IMR-90 (cell line): ENCODE data around the gene CMSS1. TPM values are rescaled to one million over a fixed set of nuclear protein-coding genes. Genes with fewer than 3 reads are reported as not detected.

ENCODE experiments used
- ATAC-seq: fragments of 200-7000 bp; cut with Tn5 transposase; 2 replicates; pipeline ENCODE4 v1.9.1; 2020; ENCODE audit warnings: low read depth, mild to moderate bottlenecking, moderate library complexity
- BruUV-seq: library from RNA; stranded (reverse); fragments of 400-500 nt; replicated peaks from 2 replicates; lab custom pipeline; 2021; lab: Mats Ljungman, UMichigan
- CTCF ChIA-PET: fragments of 300-600 bp; formaldehyde crosslinking; extraction: SDS; loops from one replicate; lab custom pipeline; 2021; ENCODE audit warnings: antibody characterized with exemption; lab: Yijun Ruan, JAX
- POLR2A ChIA-PET: fragments of 300-600 bp; sonication (Branson Sonifier 250); formaldehyde crosslinking; loops from one replicate; lab custom pipeline; 2022; ENCODE audit warnings: antibody characterized with exemption; ENCODE audit not compliant: unreplicated experiment; lab: Charles Lee
- DNase-seq: peaks from one replicate; pipeline ENCODE4 v3.0.0; 2013
- H2AFZ ChIP-seq: replicated peaks from 2 replicates; pipeline ENCODE3; 2013; ENCODE audit warnings: low read length, mild to moderate bottlenecking; ENCODE audit not compliant: poor library complexity
- H2AK5ac ChIP-seq: 2 replicates; pipeline ENCODE4 v1.6.1; 2013; ENCODE audit warnings: low read depth, low read length, inconsistent platforms
- H2AK9ac ChIP-seq: replicated peaks from 2 replicates; pipeline ENCODE3; 2013; ENCODE audit warnings: mild to moderate bottlenecking, low read depth, low read length, moderate library complexity; ENCODE audit not compliant: poor library complexity
- H2BK120ac ChIP-seq: 2 replicates; pipeline ENCODE4 v1.6.1; 2013; ENCODE audit warnings: low read depth, low read length, inconsistent platforms
- H2BK15ac ChIP-seq: 3 replicates; pipeline ENCODE4 v1.6.1; 2013; ENCODE audit warnings: low read depth, low read length, inconsistent platforms
- H2BK20ac ChIP-seq: 2 replicates; pipeline ENCODE4 v1.6.1; 2013; ENCODE audit warnings: low read depth, mild to moderate bottlenecking, inconsistent platforms, low read length, moderate library complexity
- H2BK5ac ChIP-seq: 2 replicates; pipeline ENCODE4 v1.6.1; 2013; ENCODE audit warnings: mild to moderate bottlenecking, low read depth, low read length, inconsistent platforms; ENCODE audit not compliant: poor library complexity, severe bottlenecking
- H3K14ac ChIP-seq: replicated peaks from 2 replicates; pipeline ENCODE4 v1.6.1; 2013; ENCODE audit warnings: low read depth, low read length, inconsistent platforms
- H3K18ac ChIP-seq: 2 replicates; pipeline ENCODE4 v1.6.1; 2013; ENCODE audit warnings: low read depth, low read length, control low read depth
- H3K23ac ChIP-seq: 2 replicates; pipeline ENCODE4 v1.6.1; 2013; ENCODE audit warnings: low read depth, low read length, inconsistent platforms
- H3K27ac ChIP-seq: 2 replicates; pipeline ENCODE4 v1.5.1; 2013; ENCODE audit warnings: mild to moderate bottlenecking, control low read depth, low read length; ENCODE audit not compliant: insufficient read depth
- H3K27me3 ChIP-seq: 2 replicates; pipeline ENCODE4 v1.6.1; 2013; ENCODE audit warnings: low read length; ENCODE audit not compliant: control insufficient read depth, insufficient read depth
- H3K36me3 ChIP-seq: 2 replicates; pipeline ENCODE4 v1.6.1; 2013; ENCODE audit warnings: low read length, mixed read lengths; ENCODE audit not compliant: control insufficient read depth, insufficient read depth
- H3K4ac ChIP-seq: 2 replicates; pipeline ENCODE4 v1.6.1; 2013; ENCODE audit warnings: low read depth, low read length, inconsistent platforms
- H3K4me1 ChIP-seq: 2 replicates; pipeline ENCODE4 v1.6.1; 2013; ENCODE audit warnings: low read length, mixed read lengths; ENCODE audit not compliant: control insufficient read depth, insufficient read depth
- H3K4me2 ChIP-seq: 2 replicates; pipeline ENCODE4 v1.6.1; 2013; ENCODE audit warnings: low read depth, mild to moderate bottlenecking, control low read depth, low read length, moderate library complexity
- H3K4me3 ChIP-seq: 2 replicates; pipeline ENCODE4 v1.5.1; 2013; ENCODE audit warnings: low read depth, mild to moderate bottlenecking, control low read depth, low read length, moderate library complexity; ENCODE audit not compliant: insufficient read depth
- H3K56ac ChIP-seq: 2 replicates; pipeline ENCODE4 v1.6.1; 2013; ENCODE audit warnings: low read length, inconsistent platforms; ENCODE audit not compliant: insufficient read depth; ENCODE audit errors: extremely low read depth
- H3K79me1 ChIP-seq, 2 experiments: 2 replicates each; pipeline ENCODE4 v1.6.1; 2013; ENCODE audit warnings: low read length in 2 of 2, inconsistent platforms in 1 of 2, low read depth in 1 of 2
- H3K9ac ChIP-seq: 2 replicates; pipeline ENCODE4 v1.6.1; 2013; ENCODE audit warnings: low read depth, low read length, control low read depth
- H3K9me1 ChIP-seq: 2 replicates; pipeline ENCODE4 v1.6.1; 2013; ENCODE audit warnings: low read length, inconsistent platforms; ENCODE audit not compliant: insufficient read depth
- H3K9me3 ChIP-seq: 2 replicates; pipeline ENCODE4 v1.6.1; 2013; ENCODE audit warnings: low read length; ENCODE audit not compliant: control insufficient read depth, insufficient read depth
- H4K20me1 ChIP-seq: 2 replicates; pipeline ENCODE4 v1.6.1; 2013; ENCODE audit warnings: low read length, inconsistent platforms; ENCODE audit not compliant: insufficient read depth
- H4K5ac ChIP-seq: 2 replicates; pipeline ENCODE4 v1.6.1; 2013; ENCODE audit warnings: mild to moderate bottlenecking, low read depth, low read length, control low read depth
- H4K8ac ChIP-seq, 2 experiments: 2 replicates each; pipeline ENCODE4 v1.6.1; 2013; ENCODE audit warnings: low read depth in 2 of 2, low read length in 2 of 2, control low read depth in 1 of 2, inconsistent platforms in 1 of 2
- H4K91ac ChIP-seq: 2 replicates; pipeline ENCODE4 v1.6.1; 2013; ENCODE audit warnings: low read depth, low read length, inconsistent platforms; ENCODE audit not compliant: insufficient read depth
- BHLHE40 ChIP-seq: fragments of 150-350 bp; IDR thresholded peaks from 2 replicates; pipeline ENCODE4 v1.6.1; 2016; ENCODE audit warnings: mild to moderate bottlenecking, low read depth, low read length
- CEBPB ChIP-seq: IDR thresholded peaks from 2 replicates; pipeline ENCODE4 v1.6.1; 2012; ENCODE audit warnings: low read depth, low read length, improper control_type of control experiment
- CHD1 ChIP-seq: IDR thresholded peaks from 2 replicates; pipeline ENCODE4 v1.6.1; 2012; ENCODE audit warnings: low read depth, low read length, improper control_type of control experiment
- FOS ChIP-seq: fragments of 150-350 bp; IDR thresholded peaks from 2 replicates; pipeline ENCODE4 v1.6.1; 2016; ENCODE audit warnings: low read depth, low read length
- MAFK ChIP-seq: IDR thresholded peaks from 2 replicates; pipeline ENCODE4 v1.6.1; 2012; ENCODE audit warnings: low read depth, low read length, improper control_type of control experiment
- MAZ ChIP-seq: IDR thresholded peaks from 2 replicates; pipeline ENCODE4 v1.6.1; 2012; ENCODE audit warnings: low read depth, mild to moderate bottlenecking, low read length, improper control_type of control experiment, moderate library complexity, borderline replicate concordance
- MXI1 ChIP-seq: IDR thresholded peaks from 2 replicates; pipeline ENCODE4 v1.6.1; 2012; ENCODE audit warnings: low read depth, mild to moderate bottlenecking, low read length, moderate library complexity, borderline replicate concordance
- NFE2L2 ChIP-seq: fragments of 150-350 bp; IDR thresholded peaks from 2 replicates; pipeline ENCODE4 v1.6.1; 2016; ENCODE audit warnings: low read depth, mild to moderate bottlenecking, low read length
- POLR2A ChIP-seq: IDR thresholded peaks from 2 replicates; pipeline ENCODE4 v1.6.1; 2012; ENCODE audit warnings: mild to moderate bottlenecking, low read depth, low read length
- RAD21 ChIP-seq: IDR thresholded peaks from 2 replicates; pipeline ENCODE4 v1.6.1; 2012; ENCODE audit warnings: low read length, improper control_type of control experiment
- RCOR1 ChIP-seq: IDR thresholded peaks from 2 replicates; pipeline ENCODE4 v1.6.1; 2012; ENCODE audit warnings: mild to moderate bottlenecking, low read length, improper control_type of control experiment; ENCODE audit not compliant: insufficient replicate concordance
- RFX5 ChIP-seq: IDR thresholded peaks from 2 replicates; pipeline ENCODE4 v1.8.0; 2012; ENCODE audit warnings: low read depth, mild to moderate bottlenecking, low read length, moderate library complexity
- SMC3 ChIP-seq: fragments of 150-350 bp; IDR thresholded peaks from 2 replicates; pipeline ENCODE4 v1.6.1; 2016; ENCODE audit warnings: low read depth, mild to moderate bottlenecking, antibody characterized with exemption, low read length, moderate library complexity
- WGBS, 2 experiments: methylation state at CpG; one replicate each; pipeline versions ENCODE4 v1.1.5 to v1.1.7; 2013; ENCODE audit warnings: missing lambda C conversion rate in 2 of 2; ENCODE audit not compliant: insufficient read length in 1 of 2; ENCODE audit errors: extremely low coverage in 2 of 2; 5-methylcytosine and 5-hydroxymethylcytosine counted together
- dilution Hi-C: fragments of 300-500 bp; cut with HindIII; formaldehyde crosslinking; loops from one replicate; pipeline ENCODE4 v1.14.3; 2018; ENCODE audit warnings: low sequenced_read_pairs; ENCODE audit not compliant: unreplicated experiment
- in situ Hi-C: fragments of 300-500 bp; cut with MboI; formaldehyde crosslinking; loops from 3 replicates; pipeline ENCODE4 v1.14.3; 2019; ENCODE audit warnings: low sequenced_read_pairs, inconsistent platforms, mixed read lengths
- intact Hi-C: fragments of 100-400 bp; cut with micrococcal nuclease; formaldehyde crosslinking; loops from 2 replicates; pipeline ENCODE4 v1.10.0; 2022
- polyA plus RNA-seq, 3 experiments: library from polyadenylated mRNA; depleted of rRNA; stranded (reverse); fragments of >200 nt; gene quantifications; 2 replicates each; pipeline ENCODE4 v1.2.3, GENCODE V29; 2012; ENCODE audit warnings: low replicate concordance in 1 of 3
- total RNA-seq: library from RNA; depleted of rRNA; stranded (reverse); fragments of >200 nt; gene quantifications from 2 replicates; pipeline ENCODE4 v1.2.3, GENCODE V29; 2012
- TF ChIP-seq, protein P1 (sequence below): conservative IDR thresholded peaks from 2 replicates; pipeline ENCODE4 v1.5.1; 2012; ENCODE audit warnings: mild to moderate bottlenecking, low read depth, low read length, improper control_type of control experiment
- TF ChIP-seq, protein P2 (sequence below): fragments of 150-350 bp; IDR thresholded peaks from 2 replicates; pipeline ENCODE4 v1.6.1; 2017; ENCODE audit warnings: mild to moderate bottlenecking, antibody characterized with exemption, low read length, low read depth
- TF ChIP-seq, protein P3 (sequence below): fragments of 150-350 bp; IDR thresholded peaks from 2 replicates; pipeline ENCODE4 v1.6.1; 2016; ENCODE audit warnings: low read depth, mild to moderate bottlenecking, low read length, moderate library complexity, borderline replicate concordance

The CMSS1 gene
- total and polyA plus RNA-seq, 2 of the 4 experiments (the other 2 are of a cell fraction) = 12.5 to 13.6 TPM

DNA sequence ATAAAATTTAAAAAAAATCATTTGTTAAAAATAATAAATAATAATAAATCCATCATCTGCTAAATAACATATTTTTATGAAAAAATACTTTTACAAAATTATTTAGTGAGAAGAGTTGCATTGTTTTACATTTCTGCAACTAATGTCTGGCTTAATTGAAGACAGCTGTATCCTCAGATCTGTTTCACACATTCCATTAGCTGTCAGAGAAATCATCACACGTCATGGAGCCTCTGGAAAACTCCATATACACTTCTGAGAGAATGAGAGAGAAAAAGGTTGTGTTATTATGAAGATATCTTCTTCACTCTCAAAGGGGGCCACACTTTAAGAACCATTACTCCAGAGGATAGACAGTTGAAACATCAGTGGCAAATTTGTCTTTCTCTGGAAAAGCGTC lies 40.8 kb downstream of the CMSS1 start:
- Histone ChIP-seq H4K8ac (peak overlapping the region in 1 of 2 experiments; percentile 47; a peak in 1 of 4 replicates), H2BK20ac (peak overlapping the region; percentile 68), H3K9me3 (no peaks in the 10 kb centered on the region), H2AFZ (no peak overlapping the region), H2BK120ac (peak overlapping the region; percentile 14; the same call in 1 of the 2 replicates), H4K20me1 (peaks cover 50% of the 10 kb centered on the region), H2BK15ac (peak overlapping the region; percentile 80; the same call in 1 of the 3 replicates), H3K14ac (peak overlapping the region; percentile 31), H3K56ac (0 out of 2 replicates have a peak overlapping the region, but pooled peaks have one; percentile 43), H3K4me3 (no peak overlapping the region), H4K91ac (peak overlapping the region; percentile 57), H3K4me2 (no peak overlapping the region), H3K9ac (no peak overlapping the region), H3K18ac (peak overlapping the region; percentile 64; the same call in 1 of the 2 replicates), H2AK9ac (no peak overlapping the region), H3K27me3 (no peaks in the 10 kb centered on the region), H3K4ac (peak overlapping the region; percentile 76; the same call in 1 of the 2 replicates), H3K4me1 (peaks cover 23% of the 10 kb centered on the region), H3K9me1 (peaks cover 30% of the 10 kb centered on the region), H4K5ac (peak overlapping the region; percentile 68; the same call in 1 of the 2 replicates), H3K79me1 (peaks cover 50 to 81% of the 10 kb centered on the region in 2 experiments), H3K27ac (no peak overlapping the region), H2BK5ac (peak overlapping the region; percentile 84), H2AK5ac (peak overlapping the region; percentile 67; the same call in 1 of the 2 replicates), H3K23ac (peak overlapping the region; percentile 51), H3K36me3 (peaks cover 30% of the 10 kb centered on the region)
- TF ChIP-seq, protein P1, sequence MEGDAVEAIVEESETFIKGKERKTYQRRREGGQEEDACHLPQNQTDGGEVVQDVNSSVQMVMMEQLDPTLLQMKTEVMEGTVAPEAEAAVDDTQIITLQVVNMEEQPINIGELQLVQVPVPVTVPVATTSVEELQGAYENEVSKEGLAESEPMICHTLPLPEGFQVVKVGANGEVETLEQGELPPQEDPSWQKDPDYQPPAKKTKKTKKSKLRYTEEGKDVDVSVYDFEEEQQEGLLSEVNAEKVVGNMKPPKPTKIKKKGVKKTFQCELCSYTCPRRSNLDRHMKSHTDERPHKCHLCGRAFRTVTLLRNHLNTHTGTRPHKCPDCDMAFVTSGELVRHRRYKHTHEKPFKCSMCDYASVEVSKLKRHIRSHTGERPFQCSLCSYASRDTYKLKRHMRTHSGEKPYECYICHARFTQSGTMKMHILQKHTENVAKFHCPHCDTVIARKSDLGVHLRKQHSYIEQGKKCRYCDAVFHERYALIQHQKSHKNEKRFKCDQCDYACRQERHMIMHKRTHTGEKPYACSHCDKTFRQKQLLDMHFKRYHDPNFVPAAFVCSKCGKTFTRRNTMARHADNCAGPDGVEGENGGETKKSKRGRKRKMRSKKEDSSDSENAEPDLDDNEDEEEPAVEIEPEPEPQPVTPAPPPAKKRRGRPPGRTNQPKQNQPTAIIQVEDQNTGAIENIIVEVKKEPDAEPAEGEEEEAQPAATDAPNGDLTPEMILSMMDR = no peak
- TF ChIP-seq, protein P2, sequence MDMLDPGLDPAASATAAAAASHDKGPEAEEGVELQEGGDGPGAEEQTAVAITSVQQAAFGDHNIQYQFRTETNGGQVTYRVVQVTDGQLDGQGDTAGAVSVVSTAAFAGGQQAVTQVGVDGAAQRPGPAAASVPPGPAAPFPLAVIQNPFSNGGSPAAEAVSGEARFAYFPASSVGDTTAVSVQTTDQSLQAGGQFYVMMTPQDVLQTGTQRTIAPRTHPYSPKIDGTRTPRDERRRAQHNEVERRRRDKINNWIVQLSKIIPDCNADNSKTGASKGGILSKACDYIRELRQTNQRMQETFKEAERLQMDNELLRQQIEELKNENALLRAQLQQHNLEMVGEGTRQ = no peak
- TF ChIP-seq MXI1 (no peak), FOS (no peak), NFE2L2 (no peak), BHLHE40 (no peak), SMC3 (no peak), RFX5 (no peak), MAFK (no peak), CHD1 (no peak), CEBPB (no peak), RCOR1 (no peak), MAZ (no peak), POLR2A (no peak), RAD21 (no peak)
- TF ChIP-seq, protein P3, sequence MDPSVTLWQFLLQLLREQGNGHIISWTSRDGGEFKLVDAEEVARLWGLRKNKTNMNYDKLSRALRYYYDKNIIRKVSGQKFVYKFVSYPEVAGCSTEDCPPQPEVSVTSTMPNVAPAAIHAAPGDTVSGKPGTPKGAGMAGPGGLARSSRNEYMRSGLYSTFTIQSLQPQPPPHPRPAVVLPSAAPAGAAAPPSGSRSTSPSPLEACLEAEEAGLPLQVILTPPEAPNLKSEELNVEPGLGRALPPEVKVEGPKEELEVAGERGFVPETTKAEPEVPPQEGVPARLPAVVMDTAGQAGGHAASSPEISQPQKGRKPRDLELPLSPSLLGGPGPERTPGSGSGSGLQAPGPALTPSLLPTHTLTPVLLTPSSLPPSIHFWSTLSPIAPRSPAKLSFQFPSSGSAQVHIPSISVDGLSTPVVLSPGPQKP = no peak
- in situ Hi-C loops (loop anchor here (25.0 kb wide), 1 partner anchor 204 kb away; no protein-coding TSS in a partner anchor), intact Hi-C loops (loop anchor here (5.0 kb wide), 1 partner anchor 394 kb away; no protein-coding TSS in a partner anchor), dilution Hi-C loops (no loop called here)
- DNase-seq (no peak), ATAC-seq (no peak)
- CTCF ChIA-PET = no interaction called here
- POLR2A ChIA-PET = no interaction called here
- no TSS peak for BruUV-seq
- 43% methylated on average over 1 of the region's 2 CpGs; no CpG with 5 or more reads in 1 of the 2 experiments for WGBS, 2 experiments
